ENCODE data around the gene PRKCA.

DNA sequence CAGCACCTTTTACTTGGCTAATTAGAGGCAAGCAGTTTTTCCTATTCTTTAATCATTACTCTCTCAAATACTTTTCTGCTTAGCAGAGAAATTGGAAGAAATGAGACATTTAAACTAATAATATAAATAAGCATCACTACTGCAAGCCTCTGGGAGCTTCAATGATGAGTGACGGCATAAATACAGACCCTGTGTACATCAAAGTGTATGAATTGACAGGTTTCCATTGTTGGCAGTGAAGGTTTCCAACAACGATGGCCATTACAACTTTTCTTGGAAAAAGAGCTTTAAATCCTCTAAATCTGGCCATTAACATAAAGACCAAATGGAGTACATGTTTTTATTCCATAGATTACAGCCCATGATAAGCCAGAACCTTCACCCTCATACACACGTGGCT, 493.1 kb downstream of the PRKCA start:
- TF ChIP-seq, protein P1, sequence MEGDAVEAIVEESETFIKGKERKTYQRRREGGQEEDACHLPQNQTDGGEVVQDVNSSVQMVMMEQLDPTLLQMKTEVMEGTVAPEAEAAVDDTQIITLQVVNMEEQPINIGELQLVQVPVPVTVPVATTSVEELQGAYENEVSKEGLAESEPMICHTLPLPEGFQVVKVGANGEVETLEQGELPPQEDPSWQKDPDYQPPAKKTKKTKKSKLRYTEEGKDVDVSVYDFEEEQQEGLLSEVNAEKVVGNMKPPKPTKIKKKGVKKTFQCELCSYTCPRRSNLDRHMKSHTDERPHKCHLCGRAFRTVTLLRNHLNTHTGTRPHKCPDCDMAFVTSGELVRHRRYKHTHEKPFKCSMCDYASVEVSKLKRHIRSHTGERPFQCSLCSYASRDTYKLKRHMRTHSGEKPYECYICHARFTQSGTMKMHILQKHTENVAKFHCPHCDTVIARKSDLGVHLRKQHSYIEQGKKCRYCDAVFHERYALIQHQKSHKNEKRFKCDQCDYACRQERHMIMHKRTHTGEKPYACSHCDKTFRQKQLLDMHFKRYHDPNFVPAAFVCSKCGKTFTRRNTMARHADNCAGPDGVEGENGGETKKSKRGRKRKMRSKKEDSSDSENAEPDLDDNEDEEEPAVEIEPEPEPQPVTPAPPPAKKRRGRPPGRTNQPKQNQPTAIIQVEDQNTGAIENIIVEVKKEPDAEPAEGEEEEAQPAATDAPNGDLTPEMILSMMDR (IDR thresholded peaks at IDR 0.05): no peak
- no peak for TF ChIP-seq ZFX (IDR thresholded peaks at IDR 0.05; ENCODE audit: borderline replicate concordance)
